ENCODE measurements around the gene CFAP119. TPM values are rescaled to one million over a fixed set of nuclear protein-coding genes. Genes with fewer than 3 reads are reported as not detected.

Gene CFAP119
- total and polyA plus RNA-seq, 10 of the 15 experiments (the other 5 are each of a cell fraction or from before 2014, with no cell fraction given) = 2.2 to 9.4 (median 4.3) TPM

GRCh38 chr16:30747799-30748633, 13.8 kb downstream of the CFAP119 start, which contains the start of gene PHKG2 (continued):
- no peak for TF ChIP-seq SUPT20H (IDR thresholded peaks at IDR 0.05; ENCODE audit: borderline replicate concordance, control insufficient read depth, low read depth, low read length)
- TF ChIP-seq, protein P1, sequence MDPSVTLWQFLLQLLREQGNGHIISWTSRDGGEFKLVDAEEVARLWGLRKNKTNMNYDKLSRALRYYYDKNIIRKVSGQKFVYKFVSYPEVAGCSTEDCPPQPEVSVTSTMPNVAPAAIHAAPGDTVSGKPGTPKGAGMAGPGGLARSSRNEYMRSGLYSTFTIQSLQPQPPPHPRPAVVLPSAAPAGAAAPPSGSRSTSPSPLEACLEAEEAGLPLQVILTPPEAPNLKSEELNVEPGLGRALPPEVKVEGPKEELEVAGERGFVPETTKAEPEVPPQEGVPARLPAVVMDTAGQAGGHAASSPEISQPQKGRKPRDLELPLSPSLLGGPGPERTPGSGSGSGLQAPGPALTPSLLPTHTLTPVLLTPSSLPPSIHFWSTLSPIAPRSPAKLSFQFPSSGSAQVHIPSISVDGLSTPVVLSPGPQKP (IDR thresholded peaks at IDR 0.05; ENCODE audit: low read depth, low read length) = peak; percentile 21; the same call in 1 of the 2 replicates
- TF ChIP-seq SMAD5 (IDR thresholded peaks at IDR 0.05; ENCODE audit: low read depth) = peak; percentile 76; the same call in 1 of the 2 replicates
- no peak for TF ChIP-seq IRF5 (IDR thresholded peaks at IDR 0.05; ENCODE audit: borderline replicate concordance)
- TF ChIP-seq TCF3 (IDR thresholded peaks at IDR 0.05; ENCODE audit: borderline replicate concordance, insufficient read depth, low read depth, low read length) = no peak
- no peak for TF ChIP-seq TCF7 (IDR thresholded peaks at IDR 0.05; ENCODE audit: borderline replicate concordance)
- no peak; the same call in 1 of the 2 replicates for TF ChIP-seq CREB1 (IDR thresholded peaks at IDR 0.05; ENCODE audit: low read depth)
- peak; percentile 71 for TF ChIP-seq POLR2AphosphoS2 (IDR thresholded peaks at IDR 0.05; ENCODE audit: low read depth, low read length)
- TF ChIP-seq TAF1 (IDR thresholded peaks at IDR 0.05; ENCODE audit: borderline replicate concordance, low read depth, low read length) = peak; percentile 97
- TF ChIP-seq TARDBP (IDR thresholded peaks at IDR 0.05; ENCODE audit: borderline replicate concordance) = no peak
- TF ChIP-seq POU2F2 (IDR thresholded peaks at IDR 0.05; ENCODE audit: borderline replicate concordance, low read depth, low read length) = peak; percentile 37; the same call in 1 of the 3 replicates
- TF ChIP-seq SUZ12 (IDR thresholded peaks at IDR 0.05; ENCODE audit: unreplicated experiment) = no peak
- no peak; the same call in 1 of the 2 replicates for TF ChIP-seq MTA3 (IDR thresholded peaks at IDR 0.05; ENCODE audit: borderline replicate concordance, low read length)
- TF ChIP-seq ZBTB40 (IDR thresholded peaks at IDR 0.05; ENCODE audit: borderline replicate concordance) = peak; percentile 49; the same call in 1 of the 2 replicates
- no peak for TF ChIP-seq RCOR1 (conservative IDR thresholded peaks at IDR 0.05; ENCODE audit: low read depth, low read length)
- no peak for TF ChIP-seq ZNF24 (IDR thresholded peaks at IDR 0.05)
- peak; percentile 43 for TF ChIP-seq HCFC1 (IDR thresholded peaks at IDR 0.05; ENCODE audit: low read length)
- TF ChIP-seq SMARCA5 (IDR thresholded peaks at IDR 0.05) = peak; percentile 79; the same call in 1 of the 2 replicates
- TF ChIP-seq ZSCAN29 (IDR thresholded peaks at IDR 0.05) = no peak
- TF ChIP-seq WRNIP1 (IDR thresholded peaks at IDR 0.05; ENCODE audit: borderline replicate concordance, low read depth, low read length) = 0 out of 2 replicates have a peak, but pooled peaks have one; percentile 33
- TF ChIP-seq IKZF1 (conservative IDR thresholded peaks at IDR 0.05) = peak; percentile 83
- TF ChIP-seq PAX5 (IDR thresholded peaks at IDR 0.05; ENCODE audit: borderline replicate concordance, low read depth, low read length) = no peak

Measured in GM12878 (cell line).